Fibroblast of skin of back (primary cell): ENCODE measurements around the gene MRGPRX2.

Experiments used
- DNase-seq: peaks from one replicate; pipeline ENCODE4 v3.0.0-alpha.2; 2013

The MRGPRX2 gene

DNA sequence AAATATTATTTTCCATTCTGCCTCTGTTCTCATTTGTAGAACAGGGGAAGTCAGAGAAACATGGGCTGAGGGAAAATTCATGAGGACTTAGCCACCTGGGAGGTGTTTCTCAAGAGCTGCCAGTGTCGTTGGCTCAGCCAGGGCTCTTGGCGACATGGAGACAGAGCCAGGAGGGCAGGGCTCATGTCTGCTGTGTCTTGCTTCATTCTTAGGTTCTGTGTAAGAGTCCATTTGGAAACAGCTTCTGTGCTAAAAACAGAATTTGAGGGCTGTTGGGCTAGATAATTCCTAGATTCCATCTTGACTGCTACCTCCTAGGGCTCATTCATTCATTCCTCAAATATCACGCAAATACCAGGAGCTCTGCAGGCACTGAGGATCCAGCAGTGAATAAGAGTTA lies 15.1 kb upstream of the MRGPRX2 start:
- DNase-seq = no peak

DNA sequence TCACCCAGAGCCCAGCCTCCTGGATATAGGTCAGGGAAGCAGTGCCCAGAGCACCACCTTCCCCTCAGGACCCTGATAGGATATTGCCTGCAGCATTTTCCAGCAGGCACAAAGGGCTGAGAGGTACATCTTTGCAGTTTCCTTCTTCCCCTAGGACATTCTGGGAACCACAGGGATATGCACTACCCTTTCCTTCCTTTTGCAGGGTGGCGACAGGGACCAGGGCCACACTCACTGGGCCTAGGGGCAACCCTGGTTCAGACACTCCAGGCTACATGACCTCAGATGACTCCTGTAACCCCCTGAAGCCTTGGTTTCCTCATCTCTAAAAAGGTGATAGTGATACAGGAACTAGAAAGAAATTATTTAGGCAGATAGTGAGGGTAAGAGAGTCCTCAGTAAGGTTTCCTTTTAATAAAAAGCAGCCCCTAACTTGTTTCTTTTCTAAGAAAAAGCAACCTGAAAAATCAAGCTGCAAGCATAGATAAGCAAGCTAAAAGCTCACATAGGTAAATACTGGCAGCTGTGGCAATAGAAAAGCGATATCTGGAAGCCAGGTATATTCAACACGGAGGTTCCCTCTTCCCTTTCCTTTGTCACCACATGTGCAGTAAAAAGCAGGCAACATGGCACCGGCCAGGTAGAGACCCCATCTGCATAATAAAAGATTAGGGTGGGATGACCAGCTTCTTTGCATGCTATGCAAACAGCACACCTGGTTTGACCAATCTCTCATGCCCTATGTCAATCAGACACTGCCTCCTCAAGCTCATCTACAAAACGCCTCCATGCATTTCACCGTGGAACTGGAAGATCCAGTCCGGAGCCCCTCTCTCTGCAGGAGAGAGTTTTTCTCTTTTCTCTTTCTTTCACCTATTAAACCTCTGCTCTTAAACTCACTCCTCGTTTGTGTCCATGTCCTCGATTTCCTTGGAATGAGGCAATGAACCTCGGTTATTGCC lies 13.2 kb upstream of the MRGPRX2 start:
- no peak for DNase-seq

DNA sequence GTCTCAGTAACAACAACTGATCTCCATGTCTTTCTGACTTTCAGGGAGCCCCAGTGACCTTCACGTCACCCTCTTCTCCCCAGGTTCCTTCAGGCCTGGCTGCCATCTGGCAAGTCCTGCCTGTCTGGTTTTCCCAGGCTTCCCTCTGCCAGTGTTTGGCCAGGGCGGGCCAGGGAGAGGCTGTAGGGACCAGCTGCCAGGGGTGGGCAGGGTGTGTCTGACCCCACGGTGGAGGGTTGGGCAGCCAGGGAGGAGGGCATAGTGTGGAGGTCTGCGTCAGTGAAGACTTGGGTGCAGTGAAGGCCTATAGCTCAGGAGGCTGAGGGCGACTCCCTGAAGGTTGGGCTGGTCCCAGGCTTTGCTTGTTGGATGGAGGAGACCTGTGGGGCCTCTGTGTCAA lies 11.9 kb upstream of the MRGPRX2 start:
- no peak for DNase-seq

DNA sequence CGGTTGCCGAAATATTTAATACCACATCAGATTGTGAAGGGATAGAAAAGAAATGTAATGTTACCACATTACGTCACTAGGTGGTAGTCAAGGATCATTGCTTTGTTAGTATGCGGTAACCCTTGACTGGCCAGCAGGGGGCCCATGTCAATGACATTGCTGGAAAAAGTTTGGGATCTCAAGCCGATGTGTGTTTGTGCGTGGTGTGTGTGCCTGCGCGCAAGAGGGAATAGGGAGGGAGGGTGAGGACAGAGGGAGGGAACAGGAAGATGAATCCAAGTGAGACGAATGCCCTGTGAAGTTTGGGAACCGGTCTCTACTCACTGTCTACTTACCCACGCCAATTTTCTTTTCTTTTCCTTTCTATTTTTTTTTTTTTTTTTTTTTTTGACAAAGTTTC lies 10.7 kb upstream of the MRGPRX2 start:
- peak; percentile 85 for DNase-seq

DNA sequence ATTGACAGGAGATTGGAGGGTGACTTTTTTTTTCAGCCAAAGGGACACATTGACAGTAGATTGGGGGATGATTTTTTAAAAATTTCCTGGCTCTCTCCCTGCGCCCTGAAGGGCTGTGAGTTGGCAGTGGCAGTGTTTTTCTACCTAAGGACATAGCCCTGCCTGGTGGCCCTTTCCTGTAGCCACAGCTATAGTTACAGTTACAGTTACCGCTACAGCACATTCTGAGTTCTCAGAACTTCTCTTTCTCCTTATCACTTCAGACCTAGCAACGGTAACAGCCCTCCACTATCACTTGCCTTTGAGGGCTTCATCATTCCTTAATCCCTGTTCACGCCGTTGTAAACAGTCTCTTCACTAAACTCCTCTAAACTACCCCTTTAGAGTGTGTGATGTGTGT lies 684 bp downstream of the MRGPRX2 start:
- DNase-seq = no peak

DNA sequence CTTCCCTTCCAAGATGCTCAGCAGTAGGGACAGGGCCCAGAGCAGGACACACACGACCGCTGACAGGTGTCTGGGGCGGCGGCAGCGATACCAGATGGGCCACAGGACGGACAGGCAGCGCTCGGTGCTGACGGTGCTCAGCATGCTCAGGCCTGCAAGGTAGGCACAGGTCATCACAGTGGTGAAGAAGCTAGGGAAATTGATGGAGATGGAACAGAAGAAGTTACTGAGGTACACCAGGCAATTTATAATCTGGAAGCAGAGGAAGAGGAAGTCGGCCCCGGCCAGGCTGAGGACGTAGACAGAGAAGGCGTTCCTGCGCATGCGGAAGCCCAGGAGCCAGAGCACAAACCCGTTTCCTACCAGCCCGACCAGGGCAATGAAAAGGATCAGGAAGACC lies 4.6 kb downstream of the MRGPRX2 start:
- DNase-seq = no peak

DNA sequence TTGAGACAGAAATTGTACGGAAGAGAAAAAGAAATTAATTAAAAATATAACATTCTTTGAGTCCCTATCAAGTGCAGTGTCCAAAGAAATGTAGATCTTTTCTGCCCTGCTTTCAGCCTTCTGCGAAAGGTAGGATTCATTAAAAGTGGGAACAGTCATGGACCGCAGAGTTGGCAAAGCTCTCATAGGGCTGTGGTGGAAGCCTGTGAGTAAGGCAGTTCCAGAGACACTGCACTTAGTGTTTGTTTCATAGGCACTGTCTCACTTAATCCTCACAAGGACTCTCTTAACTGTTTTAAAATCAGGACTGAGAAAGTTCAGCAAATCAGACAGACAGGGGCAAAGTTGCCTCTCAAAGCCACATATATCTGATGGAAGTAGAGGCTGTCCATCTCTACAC lies 5.5 kb downstream of the MRGPRX2 start:
- no peak for DNase-seq

DNA sequence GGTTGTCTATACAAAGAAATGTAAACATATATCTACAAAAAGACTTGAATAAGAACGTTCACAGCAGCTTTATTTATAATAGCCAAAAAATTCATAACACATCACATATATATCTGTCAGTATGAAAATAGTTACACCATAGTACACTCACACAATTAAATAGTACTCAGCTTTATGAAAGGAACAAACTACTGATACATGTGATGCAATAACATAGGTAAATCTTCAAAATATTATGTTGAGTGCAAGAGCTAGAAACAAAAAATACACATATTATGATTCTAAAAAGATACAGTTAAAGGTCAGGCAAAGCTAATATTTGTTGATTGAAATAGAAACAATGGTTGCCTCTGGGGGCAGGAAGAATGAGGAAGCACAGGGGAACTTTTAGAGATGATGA lies 6.6 kb downstream of the MRGPRX2 start:
- no peak for DNase-seq

DNA sequence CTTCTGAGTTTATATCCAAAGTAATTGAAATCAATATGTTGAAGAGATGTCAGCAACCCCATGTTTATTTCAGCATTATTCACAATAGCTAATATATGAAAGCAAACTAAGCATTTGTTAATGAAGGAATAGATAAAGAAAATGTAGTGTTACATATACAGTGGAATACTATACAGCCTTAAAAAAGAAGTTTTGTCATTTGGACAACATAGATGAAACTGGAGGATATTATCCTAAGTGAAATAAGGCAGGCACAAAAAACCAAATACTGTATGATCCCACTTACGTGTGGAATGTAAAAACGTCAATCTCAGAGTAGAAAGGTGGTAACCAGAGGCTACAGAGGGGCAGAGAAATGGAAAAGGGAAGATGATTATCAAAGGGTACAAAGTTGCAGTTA lies 10.2 kb downstream of the MRGPRX2 start:
- no peak for DNase-seq

DNA sequence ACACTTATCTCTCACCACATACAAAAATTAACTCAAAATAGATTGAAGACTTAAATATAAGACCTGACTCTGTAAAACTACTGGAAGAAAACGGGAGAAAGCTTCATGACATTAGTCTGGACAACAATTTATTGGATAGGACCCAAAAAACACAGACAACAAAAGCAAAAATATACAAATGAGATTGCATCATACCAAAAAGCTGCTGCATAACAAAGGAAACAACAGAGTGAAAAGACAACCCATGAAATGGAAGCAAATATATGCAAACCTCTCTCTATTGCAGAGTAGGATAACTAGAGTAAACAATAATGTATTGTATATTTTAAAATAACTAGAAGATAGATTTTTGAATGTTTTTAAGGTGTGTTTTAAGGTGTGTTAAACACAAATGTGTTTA lies 11.2 kb downstream of the MRGPRX2 start:
- no peak for DNase-seq

DNA sequence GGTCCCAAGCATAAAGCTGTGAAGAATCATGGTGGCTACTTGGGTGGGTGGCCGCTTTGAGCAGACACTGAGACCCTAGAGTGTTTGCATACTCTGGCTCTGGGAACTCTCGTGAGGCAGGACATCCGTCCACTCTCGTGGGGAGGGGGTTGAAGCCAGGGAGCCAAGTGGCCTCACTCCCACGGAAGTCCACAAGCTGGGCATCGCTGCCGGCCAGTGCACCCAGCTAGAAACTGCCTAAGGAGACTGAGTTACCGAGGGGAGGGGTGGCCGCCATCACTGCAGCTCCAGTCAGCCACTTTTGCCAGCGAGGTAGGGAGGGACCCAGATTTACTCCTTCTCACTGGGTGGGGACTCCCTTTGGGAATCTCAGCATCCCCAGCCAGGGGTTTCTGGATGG lies 20.5 kb downstream of the MRGPRX2 start:
- DNase-seq = no peak

DNA sequence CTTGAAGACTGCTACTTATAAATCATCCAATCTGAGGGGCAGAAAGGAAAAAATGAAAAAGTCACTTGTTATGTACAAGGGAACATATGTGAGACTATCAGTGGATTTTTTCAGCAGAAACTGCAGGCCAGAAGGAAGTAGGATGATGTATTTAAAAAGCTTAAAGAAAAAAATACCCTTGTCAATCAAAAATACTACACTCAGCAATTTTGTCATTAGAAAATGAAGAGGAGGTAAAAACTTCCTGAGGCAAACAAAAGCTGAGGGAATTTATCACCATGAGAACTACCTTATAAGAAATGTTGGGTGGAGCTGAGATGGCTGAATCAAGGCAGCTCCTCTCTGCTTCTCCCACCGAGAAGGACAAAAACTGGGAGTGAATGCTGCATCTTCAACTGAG lies 21.1 kb downstream of the MRGPRX2 start:
- no peak for DNase-seq

DNA sequence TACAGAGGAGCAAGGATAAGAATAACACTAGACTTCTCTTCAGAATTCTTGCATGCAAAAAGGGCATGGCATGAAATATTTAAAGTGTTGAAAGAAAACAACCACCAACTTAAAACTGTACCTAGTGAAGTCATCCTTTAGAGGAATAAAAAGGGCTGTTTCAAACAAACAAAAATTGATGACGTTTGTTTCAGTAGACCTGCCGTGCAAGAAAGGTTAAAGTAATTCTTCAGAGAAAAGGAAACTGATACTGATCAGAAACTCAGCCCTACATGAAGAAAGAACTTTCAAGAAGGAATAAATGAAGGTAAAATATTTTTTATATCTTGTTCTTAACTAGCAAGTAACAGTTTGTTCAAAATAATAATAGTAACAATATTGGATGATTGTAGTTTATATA lies 27.5 kb downstream of the MRGPRX2 start:
- DNase-seq = no peak

DNA sequence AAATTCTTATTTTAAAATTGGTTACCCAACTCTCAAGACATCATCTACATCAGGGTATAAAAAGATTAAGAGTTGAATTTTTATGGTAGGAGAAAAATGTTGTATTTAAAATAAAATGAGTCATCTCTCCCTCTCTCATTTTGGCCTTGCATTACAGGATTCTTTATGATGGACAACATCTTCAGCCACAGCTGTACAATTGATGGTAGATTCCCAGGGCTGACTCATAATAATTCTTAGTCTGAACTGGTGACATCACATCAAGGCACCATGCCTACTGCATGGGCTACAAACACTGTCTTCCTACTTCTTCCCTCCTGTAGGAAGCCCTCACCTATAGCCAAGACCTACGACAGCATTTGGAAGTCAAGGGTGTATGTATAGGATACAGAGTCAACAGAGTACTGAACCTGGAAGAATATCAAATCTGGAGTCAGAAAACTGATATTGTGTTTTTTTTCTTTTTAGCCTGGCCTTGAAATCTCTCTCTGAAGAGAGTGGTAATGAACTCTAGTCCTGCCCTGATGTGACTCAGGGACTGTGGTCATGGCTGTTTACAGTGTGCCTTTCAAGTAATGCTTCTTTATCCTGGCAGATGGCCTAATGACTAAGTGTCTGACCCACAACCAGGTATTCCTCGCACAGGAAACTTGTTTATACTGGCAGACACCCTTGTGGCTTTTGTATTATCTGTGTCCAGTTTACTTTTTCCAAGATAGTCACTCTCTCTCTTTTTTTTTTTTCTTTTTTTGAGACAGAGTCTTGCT lies 32.5 kb downstream of the MRGPRX2 start:
- DNase-seq = peak; percentile 18

DNA sequence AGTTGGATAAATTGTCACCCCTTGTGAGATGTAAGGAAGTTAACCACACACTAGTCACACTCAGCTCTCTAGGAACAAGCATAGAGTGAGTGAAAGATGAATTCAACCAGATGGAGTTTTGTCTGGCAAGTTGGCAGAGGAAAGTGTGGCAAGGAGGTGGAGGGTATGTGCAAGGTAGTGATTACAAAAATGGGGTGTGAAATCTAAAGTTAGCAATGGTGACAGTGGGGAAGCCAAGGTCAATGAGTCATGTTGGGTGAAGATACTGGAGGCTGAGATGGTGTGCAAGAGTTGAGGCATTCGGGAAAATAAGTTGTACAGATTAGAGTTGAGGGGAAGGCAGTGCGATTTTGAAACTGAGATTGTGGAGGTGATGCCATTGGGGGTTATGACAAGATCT lies 33.7 kb downstream of the MRGPRX2 start:
- DNase-seq = no peak

DNA sequence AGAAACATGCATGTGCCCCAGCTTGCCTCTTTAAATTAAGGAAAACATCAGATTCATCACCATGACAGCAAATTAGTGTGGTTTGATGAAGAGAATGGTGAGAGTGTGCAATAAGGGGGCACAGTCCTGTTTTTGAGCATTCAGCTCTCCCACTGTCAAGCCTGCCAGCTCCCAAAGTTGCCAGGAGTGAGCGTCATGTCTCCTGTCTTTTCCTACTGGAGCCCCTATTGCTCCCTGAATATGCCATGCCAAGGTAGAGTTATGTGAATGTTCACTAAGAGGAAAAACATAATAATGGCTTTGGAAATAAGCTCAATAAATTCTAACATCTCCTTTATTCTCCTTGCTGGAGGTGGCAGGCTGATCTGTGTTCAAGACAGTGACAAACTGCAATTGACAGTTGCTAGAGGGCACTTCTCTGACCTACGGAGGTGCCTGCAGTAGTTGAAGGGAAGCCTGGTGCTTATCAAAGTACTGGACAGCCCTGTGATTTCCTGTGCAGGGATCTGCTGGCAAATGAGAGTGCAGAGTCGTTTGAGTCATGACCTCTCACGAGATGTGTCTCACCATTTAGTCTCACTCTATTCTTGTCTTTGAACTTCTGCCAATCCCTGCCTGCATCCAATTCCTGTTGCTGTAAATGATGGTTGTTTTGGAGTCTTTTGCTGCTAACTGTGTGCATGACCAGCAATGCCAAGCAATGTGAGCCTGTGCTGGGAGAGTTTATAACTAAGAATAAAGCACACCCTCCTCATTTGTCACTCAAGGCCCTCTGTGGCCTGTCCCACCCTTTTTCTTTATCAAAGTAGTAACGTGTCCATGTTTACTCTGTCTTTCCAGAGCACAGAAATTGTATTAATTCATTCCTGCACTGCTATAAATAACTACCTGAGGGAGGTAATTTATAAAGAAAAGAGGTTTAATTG lies 34.8 kb downstream of the MRGPRX2 start:
- DNase-seq = no peak

DNA sequence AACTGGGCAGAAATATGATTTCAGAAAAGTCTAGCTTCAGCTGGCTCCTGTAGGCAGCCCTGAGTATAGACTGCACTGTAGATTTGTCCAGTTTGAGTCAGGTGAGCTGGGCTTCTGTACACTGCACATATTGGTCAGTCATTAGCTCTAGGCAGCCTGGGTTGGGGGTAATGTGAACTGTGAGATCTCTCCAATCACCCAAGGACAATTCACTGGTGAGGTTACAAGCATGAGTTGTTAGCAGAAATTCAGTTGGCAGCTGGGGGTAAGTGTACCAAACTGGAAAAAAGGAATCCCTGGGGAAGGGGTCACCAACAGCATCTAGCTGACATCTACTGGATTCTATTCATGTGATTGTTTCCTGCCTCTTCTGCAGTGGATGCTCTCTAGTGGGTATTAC lies 39.7 kb downstream of the MRGPRX2 start:
- no peak for DNase-seq

DNA sequence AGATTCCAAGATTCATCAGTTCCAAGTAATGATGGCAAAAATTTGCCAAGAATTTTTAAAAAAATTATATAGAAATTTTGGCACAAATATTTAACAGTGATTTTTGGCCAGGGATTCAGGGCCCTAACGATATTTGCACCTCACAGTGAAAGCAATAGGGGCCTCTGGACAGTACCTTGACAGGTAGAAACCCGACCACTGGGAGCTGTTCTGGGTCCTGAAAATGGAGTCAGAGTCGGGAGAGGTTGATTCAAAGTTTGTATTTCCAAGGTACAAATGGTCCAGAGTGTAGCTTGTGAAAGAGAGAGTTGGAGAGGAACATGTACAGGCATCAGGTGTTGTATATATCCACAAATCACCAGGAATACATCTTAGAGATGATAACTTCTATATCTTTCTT lies 41.6 kb downstream of the MRGPRX2 start:
- no peak for DNase-seq

DNA sequence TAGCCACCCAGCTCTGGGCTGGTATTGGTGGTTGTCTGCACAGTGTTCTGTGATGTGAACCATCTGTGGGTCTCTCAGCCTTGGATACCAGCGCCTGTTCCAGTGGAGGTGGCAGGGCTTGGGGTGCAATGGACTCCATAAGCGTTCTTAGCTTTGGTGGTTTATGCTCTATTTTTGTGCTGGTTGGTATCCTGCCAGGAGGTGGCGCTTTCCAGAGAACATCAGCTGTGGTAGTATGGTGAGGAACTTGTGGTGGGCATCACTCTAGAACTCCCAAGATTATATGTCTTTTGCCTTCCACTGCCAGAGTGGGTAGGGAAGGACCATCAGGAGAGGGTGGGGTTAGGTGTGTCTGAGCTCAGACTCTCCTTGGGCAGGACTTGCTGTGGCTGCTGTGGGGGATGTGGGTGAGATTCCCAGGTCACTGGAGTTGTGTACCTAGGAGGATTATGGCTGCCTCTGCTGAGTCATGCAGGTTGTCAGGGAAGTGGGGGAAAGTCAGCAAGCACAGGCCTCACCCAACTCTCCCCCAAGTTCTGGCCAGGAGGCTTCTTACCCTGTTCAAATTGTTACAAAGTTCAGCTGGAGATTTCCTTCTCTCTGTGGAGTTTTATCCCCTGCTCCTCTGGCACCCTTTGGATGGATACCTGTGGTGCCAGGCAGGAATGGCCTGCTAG lies 47.2 kb downstream of the MRGPRX2 start:
- no peak for DNase-seq

DNA sequence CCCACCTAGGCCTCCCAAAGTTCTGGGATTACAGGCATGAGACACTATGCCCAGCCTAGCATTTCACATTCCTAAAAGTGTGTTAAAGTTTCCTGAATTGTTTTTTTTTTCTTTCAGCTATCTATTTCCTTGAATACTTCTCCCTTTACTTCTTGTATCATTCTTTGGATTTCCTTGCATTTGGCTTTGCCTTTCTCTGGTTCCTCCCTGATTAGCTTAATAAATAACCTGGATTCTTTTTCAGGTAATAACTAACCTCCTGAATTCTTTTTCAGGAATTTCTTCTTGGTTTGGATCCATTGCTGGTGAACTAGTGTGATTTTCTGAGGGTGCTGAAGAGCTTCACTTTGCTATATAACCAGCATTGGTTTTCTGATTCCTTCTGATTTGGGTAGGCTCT lies 47.9 kb downstream of the MRGPRX2 start:
- DNase-seq = no peak
